Mesothelial cell of epicardium (in vitro differentiated cells): Measurements from ENCODE around the gene TBC1D13. TPM values are rescaled to one million over a fixed set of nuclear protein-coding genes. Genes with fewer than 3 reads are reported as not detected.
A peak's percentile ranks its signal among the peaks of the same experiment; 100 is the strongest.

Experiments
- DNase-seq, 2 experiments: peaks; one replicate each; pipeline ENCODE4 v3.0.0; 2021; ENCODE audit warnings: low spot score in 2 of 2; ENCODE audit not compliant: unreplicated experiment in 2 of 2
- H3K27ac Mint-ChIP-seq: 2 replicates; pipeline ENCODE4 v1.8.0; 2021; ENCODE audit warnings: mixed read lengths
- H3K27me3 Mint-ChIP-seq: 2 replicates; pipeline ENCODE4 v1.8.0; 2021; ENCODE audit warnings: low read depth, mixed read lengths
- H3K36me3 Mint-ChIP-seq: 2 replicates; pipeline ENCODE4 v1.8.0; 2021; ENCODE audit warnings: mixed read lengths
- H3K4me1 Mint-ChIP-seq: 2 replicates; pipeline ENCODE4 v1.8.0; 2021; ENCODE audit warnings: mixed read lengths
- H3K4me3 Mint-ChIP-seq: 2 replicates; pipeline ENCODE4 v1.8.0; 2021; ENCODE audit warnings: mild to moderate bottlenecking, moderate library complexity, mixed read lengths
- H3K9me3 Mint-ChIP-seq: 2 replicates; pipeline ENCODE4 v1.8.0; 2021; ENCODE audit warnings: mixed read lengths
- total RNA-seq: library from RNA; stranded (reverse); gene quantifications from 3 replicates; pipeline ENCODE4 v1.2.1, GENCODE V29; 2021
- TF ChIP-seq, protein P1 (sequence below): fragments of 200-600 bp; sonication (generic); IDR thresholded peaks from one replicate; pipeline ENCODE4 v1.5.0; 2021; ENCODE audit warnings: antibody characterized with exemption; ENCODE audit not compliant: unreplicated experiment

The TBC1D13 gene
- total RNA-seq, 1 donor from 2014 or later = 37.8 TPM

DNA sequence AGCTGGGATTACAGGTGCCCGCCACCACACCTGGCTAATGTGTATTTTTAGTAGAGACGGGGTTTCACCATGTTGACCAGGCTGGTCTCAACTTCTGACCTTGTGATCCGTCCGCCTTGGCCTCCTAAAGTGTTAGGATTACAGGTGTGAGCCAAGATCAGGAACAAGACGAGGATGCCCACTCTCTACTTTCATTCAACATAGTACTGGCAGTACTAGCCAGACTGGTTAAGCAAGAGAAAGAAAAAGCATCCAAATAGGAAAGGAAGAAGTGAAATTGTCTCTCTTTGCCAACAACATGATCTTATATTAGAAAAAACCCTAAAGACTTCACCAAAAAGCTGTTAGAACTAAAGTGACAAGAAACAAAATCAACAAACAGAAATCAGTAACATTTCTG lies 23.8 kb downstream of the TBC1D13 start:
- TF ChIP-seq, protein P1, sequence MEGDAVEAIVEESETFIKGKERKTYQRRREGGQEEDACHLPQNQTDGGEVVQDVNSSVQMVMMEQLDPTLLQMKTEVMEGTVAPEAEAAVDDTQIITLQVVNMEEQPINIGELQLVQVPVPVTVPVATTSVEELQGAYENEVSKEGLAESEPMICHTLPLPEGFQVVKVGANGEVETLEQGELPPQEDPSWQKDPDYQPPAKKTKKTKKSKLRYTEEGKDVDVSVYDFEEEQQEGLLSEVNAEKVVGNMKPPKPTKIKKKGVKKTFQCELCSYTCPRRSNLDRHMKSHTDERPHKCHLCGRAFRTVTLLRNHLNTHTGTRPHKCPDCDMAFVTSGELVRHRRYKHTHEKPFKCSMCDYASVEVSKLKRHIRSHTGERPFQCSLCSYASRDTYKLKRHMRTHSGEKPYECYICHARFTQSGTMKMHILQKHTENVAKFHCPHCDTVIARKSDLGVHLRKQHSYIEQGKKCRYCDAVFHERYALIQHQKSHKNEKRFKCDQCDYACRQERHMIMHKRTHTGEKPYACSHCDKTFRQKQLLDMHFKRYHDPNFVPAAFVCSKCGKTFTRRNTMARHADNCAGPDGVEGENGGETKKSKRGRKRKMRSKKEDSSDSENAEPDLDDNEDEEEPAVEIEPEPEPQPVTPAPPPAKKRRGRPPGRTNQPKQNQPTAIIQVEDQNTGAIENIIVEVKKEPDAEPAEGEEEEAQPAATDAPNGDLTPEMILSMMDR = no peak
- DNase-seq = no peak
- peaks cover 5% of the 10 kb centered on the region for H3K36me3 Mint-ChIP-seq
- H3K27me3 Mint-ChIP-seq = no peaks in the 10 kb centered on the region
- H3K27ac Mint-ChIP-seq = peak overlapping the region; percentile 30
- H3K9me3 Mint-ChIP-seq = no peaks in the 10 kb centered on the region
- no peak overlapping the region for H3K4me3 Mint-ChIP-seq
- H3K4me1 Mint-ChIP-seq = peaks cover 4% of the 10 kb centered on the region

DNA sequence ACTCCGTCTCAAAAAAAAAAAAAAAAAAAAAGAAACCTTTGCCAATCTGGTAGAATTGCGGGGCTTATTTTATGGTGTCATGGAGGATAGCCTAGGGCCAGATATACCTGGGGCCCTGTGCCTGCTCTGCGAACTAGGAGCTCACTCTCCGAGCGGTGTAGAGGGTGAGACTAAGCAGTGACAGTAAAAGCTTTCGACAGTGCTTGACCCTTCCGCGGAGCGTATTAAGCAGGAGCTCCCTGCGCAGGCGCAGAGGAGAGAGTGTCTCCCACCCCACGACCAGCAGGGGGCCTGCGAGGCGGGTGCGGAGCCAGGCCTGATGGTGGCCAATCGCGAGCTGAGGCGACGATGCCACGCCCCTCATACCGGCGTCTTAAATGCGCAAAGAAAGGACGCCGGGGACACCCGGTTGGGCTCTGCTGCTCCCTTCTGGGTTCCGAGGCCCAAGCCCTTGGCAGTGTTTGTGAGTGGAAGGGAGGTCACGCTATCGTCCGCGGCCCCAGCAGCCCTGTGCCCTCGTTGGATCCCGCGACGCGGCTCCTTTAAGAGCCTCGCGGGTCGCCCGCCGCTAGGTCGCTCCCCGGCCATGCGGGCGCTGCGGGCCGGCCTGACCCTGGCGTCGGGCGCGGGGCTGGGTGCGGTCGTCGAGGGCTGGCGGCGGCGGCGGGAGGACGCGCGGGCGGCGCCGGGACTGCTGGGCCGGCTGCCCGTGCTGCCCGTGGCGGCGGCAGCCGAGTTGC lies 31.2 kb downstream of the TBC1D13 start, which contains the start of gene ENDOG:
Gene ENDOG (plus strand): TSS at position 402 of the 740 bp plus-strand sequence. CDS start 185 bp downstream, at position 587.
- peaks cover 3% of the 10 kb centered on the region for H3K4me1 Mint-ChIP-seq
- peak; percentile 95 to 99 for DNase-seq
- TF ChIP-seq, protein P1 = peak; percentile 95
- peak within 1 kb of the TSS; percentile 81 for H3K27ac Mint-ChIP-seq
- H3K4me3 Mint-ChIP-seq = peak within 1 kb of the TSS; percentile 73
- no peaks in the 10 kb centered on the region for H3K27me3 Mint-ChIP-seq
- peaks cover 10% of the 10 kb centered on the region for H3K36me3 Mint-ChIP-seq
- H3K9me3 Mint-ChIP-seq = no peaks in the 10 kb centered on the region

DNA sequence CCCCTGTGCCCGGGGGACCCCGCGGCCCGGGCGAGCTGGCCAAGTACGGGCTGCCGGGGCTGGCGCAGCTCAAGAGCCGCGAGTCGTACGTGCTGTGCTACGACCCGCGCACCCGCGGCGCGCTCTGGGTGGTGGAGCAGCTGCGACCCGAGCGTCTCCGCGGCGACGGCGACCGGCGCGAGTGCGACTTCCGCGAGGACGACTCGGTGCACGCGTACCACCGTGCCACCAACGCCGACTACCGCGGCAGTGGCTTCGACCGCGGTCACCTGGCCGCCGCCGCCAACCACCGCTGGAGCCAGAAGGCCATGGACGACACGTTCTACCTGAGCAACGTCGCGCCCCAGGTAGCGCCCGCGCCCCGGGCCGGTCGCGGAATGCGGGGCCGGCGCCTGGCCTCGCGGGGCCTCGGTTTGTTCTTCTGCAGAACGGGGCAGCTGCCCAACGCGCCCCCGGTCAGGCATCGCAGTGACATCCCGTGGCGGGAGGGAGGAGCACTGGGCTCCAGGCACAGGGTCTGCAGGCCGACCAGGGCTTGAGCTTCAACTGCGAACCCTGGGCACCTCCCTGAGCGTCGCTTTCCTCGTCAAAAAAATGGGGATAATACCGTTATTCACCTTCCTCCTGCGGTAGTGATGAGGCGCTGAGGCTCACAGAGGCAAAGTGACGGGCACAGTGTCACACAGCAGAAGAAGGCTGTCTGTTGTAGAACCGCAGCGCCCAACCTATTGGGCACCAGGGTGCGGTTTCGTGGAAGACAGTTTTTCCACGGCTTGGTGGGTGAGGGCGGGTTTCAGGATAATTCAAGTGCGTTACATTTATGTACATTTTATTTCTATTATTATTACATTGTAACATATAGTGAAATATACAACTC lies 32.0 kb downstream of the TBC1D13 start:
- Mint-ChIP-seq H3K27me3 (no peaks in the 10 kb centered on the region), H3K27ac (no peak overlapping the region), H3K4me3 (peak overlapping the region; percentile 73)

DNA sequence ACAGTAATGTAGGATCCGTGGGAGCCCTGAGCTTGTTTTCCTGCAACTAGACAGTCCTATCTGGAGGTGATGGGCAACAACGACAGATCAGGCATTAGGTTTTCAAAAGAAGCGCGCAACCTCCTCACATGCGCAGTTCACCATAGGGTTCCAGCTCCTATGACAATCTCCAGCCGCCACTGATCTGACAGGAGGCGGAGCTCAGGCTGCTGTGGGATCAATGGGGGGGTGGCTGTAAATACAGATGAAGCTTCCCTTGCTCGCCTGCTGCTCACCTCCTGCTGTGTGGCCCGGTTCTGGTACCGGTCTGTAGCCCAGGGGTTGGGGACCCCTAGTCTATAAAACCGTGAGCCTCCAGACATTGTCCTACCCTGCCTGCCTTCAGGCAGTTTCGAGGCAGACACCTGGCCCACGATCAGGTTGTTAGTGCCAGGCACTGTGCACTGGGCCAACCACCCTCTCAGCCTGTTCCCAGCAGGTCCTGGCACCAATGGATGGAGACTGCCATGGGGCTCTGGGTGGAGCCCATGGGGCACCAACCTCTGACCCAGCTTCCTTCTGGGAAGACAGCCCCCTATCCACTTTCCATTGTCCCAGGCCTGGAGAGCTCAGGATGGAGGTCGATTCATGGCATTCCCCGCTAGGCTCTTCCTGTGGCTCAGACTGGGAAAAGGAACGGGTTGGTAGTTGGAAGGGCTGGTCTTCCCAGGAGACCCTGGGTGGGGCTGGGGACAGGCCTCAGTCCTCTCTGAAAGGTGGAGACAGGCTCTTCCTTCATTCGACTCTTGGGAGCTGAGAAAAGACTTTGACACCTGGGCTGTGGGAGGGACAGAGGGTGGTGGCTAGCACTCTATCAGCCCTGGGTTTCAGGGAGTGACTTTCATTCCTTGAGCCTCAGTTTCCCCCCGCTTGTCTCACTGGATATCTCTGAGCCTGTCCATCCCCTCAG lies 32.9 kb downstream of the TBC1D13 start:
- no peaks in the 10 kb centered on the region for H3K27me3 Mint-ChIP-seq
- H3K4me3 Mint-ChIP-seq = peak overlapping the region; percentile 73
- H3K36me3 Mint-ChIP-seq = peaks cover 10% of the 10 kb centered on the region
- no peak overlapping the region for H3K27ac Mint-ChIP-seq
- H3K9me3 Mint-ChIP-seq = no peaks in the 10 kb centered on the region
- TF ChIP-seq, protein P1 = no peak
- H3K4me1 Mint-ChIP-seq = peaks cover 3% of the 10 kb centered on the region
- no peak for DNase-seq

More for the DNA sequence above, 32.0 kb downstream of the TBC1D13 start:
- H3K36me3 Mint-ChIP-seq = peaks cover 10% of the 10 kb centered on the region
- DNase-seq = peak in 1 of 2 experiments; percentile 52
- H3K9me3 Mint-ChIP-seq = no peaks in the 10 kb centered on the region
- peaks cover 3% of the 10 kb centered on the region for H3K4me1 Mint-ChIP-seq
- TF ChIP-seq, protein P1 = no peak
